Testis (tissue), 3 donors: ENCODE results near the gene MEMO1. TPM values are rescaled to one million over a fixed set of nuclear protein-coding genes. Genes with fewer than 3 reads are reported as not detected.
"Not testable (repeated sequence)": the region's sequence is repeated elsewhere in the genome, so short reads cannot be mapped to it uniquely, and the experiment has no call there.

Source experiments
- DNase-seq: peaks from one replicate; pipeline ENCODE4 v3.0.0-alpha.2; 2019
- H3K27ac ChIP-seq, 2 donors: fragments of 200-600 bp; sonication (generic); one replicate each; pipeline ENCODE4 v1.5.1; 2019
- H3K27me3 ChIP-seq: fragments of 200-600 bp; sonication (generic); one replicate; pipeline ENCODE4 v1.5.1; 2019
- H3K36me3 ChIP-seq: fragments of 200-600 bp; sonication (generic); one replicate; pipeline ENCODE4 v1.5.1; 2017; ENCODE audit warnings: low read depth; ENCODE audit errors: missing control alignments
- H3K4me1 ChIP-seq: fragments of 200-600 bp; sonication (generic); one replicate; pipeline ENCODE4 v1.5.1; 2019
- H3K4me3 ChIP-seq, 2 donors: fragments of 200-600 bp; sonication (generic); one replicate each; pipeline ENCODE4 v1.5.1; 2017 to 2019
- H3K9me3 ChIP-seq: fragments of 200-600 bp; sonication (generic); one replicate; pipeline ENCODE4 v1.5.1; 2017
- CTCF ChIP-seq, 3 experiments: fragments of 450-650 bp in 2 of 3; fragments of 200-600 bp in 1 of 3; sonication (generic) in 1 of 3; IDR thresholded peaks; one replicate each; pipeline ENCODE4 v1.5.1; 2016 to 2019; ENCODE audit warnings: antibody characterized with exemption in 3 of 3, mild to moderate bottlenecking in 2 of 3, moderate library complexity in 1 of 3
- POLR2A ChIP-seq: fragments of 450-650 bp; IDR thresholded peaks from one replicate; pipeline ENCODE4 v1.6.1; 2017; ENCODE audit warnings: antibody characterized with exemption, mild to moderate bottlenecking, moderate library complexity
- WGBS, 2 donors: methylation state at CpG; one replicate each; pipeline ENCODE4 v1.1.5; 2018; 5-methylcytosine and 5-hydroxymethylcytosine counted together
- intact Hi-C: fragments of 100-400 bp; cut with DNase I; formaldehyde crosslinking; loops from one replicate; pipeline ENCODE4 v1.15.1; 2023; ENCODE audit warnings: low total_unique reads
- polyA plus RNA-seq: library from polyadenylated mRNA; stranded (reverse); fragments of 350-450 nt; fragmentation: Illumina TruSeq; extraction: RNeasy Lipid Tissue Mini Kit (QIAGEN cat#74804); gene quantifications from one replicate; pipeline ENCODE4 v1.2.3, GENCODE V29; 2014; ENCODE audit warnings: low read depth, low replicate concordance; ENCODE audit not compliant: insufficient read depth
- total RNA-seq, 2 donors: library from RNA; depleted of rRNA; stranded (reverse); fragments of >200 nt; gene quantifications; one replicate each; pipeline ENCODE4 v1.2.3, GENCODE V29; 2016

The MEMO1 gene
- total and polyA plus RNA-seq, 3 donors from 2014 or later = 59.9 to 167 (median 61.1) TPM

DNA sequence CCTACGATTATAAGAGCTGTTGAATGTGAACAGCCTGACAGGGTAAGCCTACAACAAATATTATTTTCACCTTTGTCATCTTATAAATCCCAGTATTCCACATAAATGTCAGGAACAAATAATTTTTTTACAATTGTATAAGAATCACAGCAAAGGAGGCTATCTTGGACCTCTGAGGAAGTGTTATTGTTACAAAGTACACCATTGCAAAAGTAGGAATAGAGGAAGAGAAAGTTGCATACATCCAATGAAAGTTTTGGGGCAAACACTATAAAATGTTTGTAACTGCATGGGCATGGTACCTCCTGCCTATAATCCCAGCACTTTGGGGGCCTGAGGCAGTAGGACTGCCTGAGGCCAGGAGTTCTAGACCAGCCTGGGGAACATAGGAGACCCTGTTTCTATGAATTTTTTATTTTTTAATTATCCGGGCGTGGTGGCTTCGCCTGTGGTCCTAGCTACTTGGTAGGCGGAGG is 715 bp upstream of the MEMO1 start:
- peak overlapping the region; percentile 90 to 93 for H3K27ac ChIP-seq
- WGBS, 2 donors = 56 to 65% methylated on average over 5 of the region's 5 CpGs
- H3K9me3 ChIP-seq = no peaks in the 10 kb centered on the region
- intact Hi-C loops = loop anchor here (10.0 kb wide), 1 partner anchor 53 kb away; the partner anchor contains the start of gene SPAST
- H3K36me3 ChIP-seq = no peaks in the 10 kb centered on the region
- H3K4me1 ChIP-seq = peaks cover 18% of the 10 kb centered on the region
- DNase-seq = no peak
- H3K27me3 ChIP-seq = no peaks in the 10 kb centered on the region
- TF ChIP-seq POLR2A = no peak
- TF ChIP-seq CTCF (IDR thresholded peaks at IDR 0.05) = no peak
- peak overlapping the region; percentile 77 for H3K4me3 ChIP-seq

DNA sequence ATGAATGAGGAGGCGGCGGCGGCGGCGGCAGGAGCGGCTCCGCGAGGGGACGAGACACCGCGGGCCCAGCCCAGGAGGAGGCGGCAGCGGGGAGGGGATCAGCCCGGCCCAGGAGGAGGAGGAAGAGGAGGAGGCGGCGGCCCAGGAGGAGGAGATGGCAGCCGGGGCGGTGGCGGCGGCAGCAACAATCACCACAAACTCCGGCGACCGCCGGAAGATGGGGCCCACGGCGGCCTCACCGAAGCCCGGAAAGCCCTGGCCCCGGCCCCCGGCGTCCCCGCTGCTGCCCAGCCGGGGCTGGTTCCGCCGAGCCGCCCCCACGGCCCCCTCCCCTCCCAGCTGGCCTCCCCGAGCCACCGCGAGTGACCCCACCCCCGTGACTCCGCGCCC is 533 bp downstream of the MEMO1 start:
- peak overlapping the region; percentile 77 for H3K4me3 ChIP-seq

DNA sequence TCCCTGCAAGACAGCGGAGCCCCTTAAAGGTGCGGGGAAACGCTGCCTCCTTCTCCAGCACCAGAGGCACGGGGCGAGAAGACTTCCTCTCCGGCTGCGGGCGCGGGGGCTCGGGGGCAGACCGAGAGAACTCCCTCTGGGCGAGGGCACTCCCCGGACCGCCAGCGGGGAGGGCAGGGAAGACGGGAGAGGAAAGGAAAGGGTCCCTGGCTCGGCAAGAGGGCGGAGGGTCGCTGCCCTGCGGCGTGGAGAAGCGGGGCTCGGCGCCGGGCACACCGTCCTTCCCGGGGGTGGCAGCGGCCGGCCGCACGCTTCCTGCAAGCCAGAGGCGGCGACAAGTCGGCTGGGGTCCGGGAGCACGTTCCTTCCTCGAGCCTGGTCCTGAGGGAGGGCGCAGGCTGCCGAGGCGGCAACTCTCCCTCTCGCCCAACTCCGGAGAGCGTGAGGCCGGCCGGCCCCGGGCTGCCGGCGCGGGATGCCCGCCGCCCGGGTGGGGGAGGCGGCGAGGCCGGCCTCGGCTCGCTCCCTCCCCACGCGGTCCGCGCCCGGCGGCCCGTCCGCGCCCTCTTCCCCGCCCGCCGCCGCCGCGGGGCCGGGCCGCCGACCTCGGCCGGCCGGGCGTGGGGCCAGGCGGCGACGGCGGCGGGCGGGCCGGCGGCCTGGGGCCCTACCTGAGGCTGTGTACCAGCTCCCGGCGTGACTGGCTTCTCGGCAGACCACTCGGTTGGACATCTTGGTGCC is 1.1 kb downstream of the MEMO1 start:
- intact Hi-C loops = loop anchor here (10.0 kb wide), 1 partner anchor 55 kb away; the partner anchor contains the start of gene SPAST

More for the DNA sequence above, 533 bp downstream of the MEMO1 start:
- WGBS, 2 donors = 1% methylated on average over 21 of the region's 43 CpGs; no CpG with 5 or more reads in 1 of the 2 donors
- peaks cover 18% of the 10 kb centered on the region for H3K4me1 ChIP-seq
- H3K9me3 ChIP-seq, H3K36me3 ChIP-seq, H3K27me3 ChIP-seq, DNase-seq: not testable (repeated sequence)
- intact Hi-C loops = loop anchor here (10.0 kb wide), 1 partner anchor 55 kb away; the partner anchor contains the start of gene SPAST
- peak overlapping the region; percentile 90 to 93 for H3K27ac ChIP-seq

DNA sequence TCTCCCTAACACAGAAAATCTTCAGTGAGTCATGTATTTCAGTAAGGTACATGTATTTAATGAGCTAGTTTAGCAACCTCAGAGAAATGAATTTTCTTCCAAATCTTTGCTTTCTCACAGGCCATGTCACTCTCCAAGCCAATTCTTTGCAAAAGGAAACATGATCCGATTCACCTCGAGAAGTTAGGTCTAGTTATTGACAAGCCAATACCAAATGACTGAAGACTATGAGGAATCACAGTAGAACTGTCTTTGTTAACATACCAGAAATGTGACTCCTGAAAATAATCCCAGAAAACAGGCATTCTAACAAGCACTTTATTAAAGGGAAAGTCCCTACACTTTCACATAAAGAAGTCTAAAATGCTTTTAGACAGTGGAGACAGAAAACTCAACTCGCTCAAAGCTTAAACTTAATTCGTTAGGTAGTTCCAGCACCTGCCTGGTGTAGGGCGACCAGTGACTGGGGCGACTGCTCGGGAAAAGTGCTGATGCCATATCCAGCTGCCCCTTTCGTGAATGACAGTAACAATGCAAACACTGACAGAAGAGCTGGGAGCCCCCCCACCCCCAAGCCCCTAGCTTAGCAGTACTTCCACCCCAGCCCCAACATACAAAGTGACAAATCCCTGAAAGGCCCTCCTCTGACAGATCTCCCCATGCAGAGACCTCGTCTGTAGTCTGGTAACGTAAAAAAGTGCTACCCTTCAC is 1.8 kb downstream of the MEMO1 start:
- H3K9me3 ChIP-seq = no peaks in the 10 kb centered on the region
- peak; percentile 31 for DNase-seq
- 1 to 2% methylated on average over 7 to 10 of the region's 10 CpGs for WGBS, 2 donors
- TF ChIP-seq POLR2A = no peak
- no peak for TF ChIP-seq CTCF (IDR thresholded peaks at IDR 0.05)
- H3K4me1 ChIP-seq = peaks cover 18% of the 10 kb centered on the region
- H3K4me3 ChIP-seq = peak overlapping the region; percentile 77 to 80
- no peaks in the 10 kb centered on the region for H3K36me3 ChIP-seq
- peak overlapping the region; percentile 81 to 93 for H3K27ac ChIP-seq
- intact Hi-C loops = no loop called here
- no peaks in the 10 kb centered on the region for H3K27me3 ChIP-seq

More for the DNA sequence above, 1.1 kb downstream of the MEMO1 start:
- Histone ChIP-seq H3K4me3 (peak overlapping the region; percentile 77 to 80), H3K36me3 (no peaks in the 10 kb centered on the region), H3K27ac (peak overlapping the region; percentile 90 to 93), H3K4me1 (peaks cover 18% of the 10 kb centered on the region), H3K27me3 (no peaks in the 10 kb centered on the region), H3K9me3 (no peaks in the 10 kb centered on the region)
- DNase-seq = peak; percentile 25
- TF ChIP-seq POLR2A = no peak
- TF ChIP-seq CTCF (IDR thresholded peaks at IDR 0.05) = no peak
- WGBS, 2 donors = 0 to 1% methylated on average over 13 to 50 of the region's 91 CpGs

- H3K27ac ChIP-seq = no peak overlapping the region
- no peak for DNase-seq
- H3K4me3 ChIP-seq = no peak overlapping the region
- no peak for TF ChIP-seq POLR2A
- TF ChIP-seq CTCF (IDR thresholded peaks at IDR 0.05) = no peak
- no peaks in the 10 kb centered on the region for H3K36me3 ChIP-seq
- peaks cover 18% of the 10 kb centered on the region for H3K4me1 ChIP-seq
- no peaks in the 10 kb centered on the region for H3K27me3 ChIP-seq
- intact Hi-C loops = no loop called here
- no peaks in the 10 kb centered on the region for H3K9me3 ChIP-seq
Observed at GRCh38 chr2:32007121-32007391, 3.8 kb downstream of the MEMO1 start.
